ENCODE measurements around the gene SMIM38.

GRCh38 chr11:69156673-69157155 lies 979 bp downstream of the SMIM38 start:
- TF ChIP-seq CTCF (IDR thresholded peaks at IDR 0.05) (no peak), POLR2AphosphoS5 (IDR thresholded peaks at IDR 0.05) (no peak)
